Measurements from ENCODE around the gene LATS2. TPM values are rescaled to one million over a fixed set of nuclear protein-coding genes. Genes with fewer than 3 reads are reported as not detected.

LATS2 gene
- total RNA-seq, 4 donors from 2014 or later: 13.2 to 27.6 (median 21.1) TPM

- 54 to 60% methylated on average over 8 of the region's 8 CpGs for WGBS, 2 donors
- H3K4me3 ChIP-seq (ENCODE audit: low read depth, poor library complexity, severe bottlenecking): no peak overlapping the region
- intact Hi-C loops (cut with DNase I; ENCODE audit: low total_unique reads): no loop called here
- TF ChIP-seq POLR2A (IDR thresholded peaks at IDR 0.05): no peak
- no peak for TF ChIP-seq CTCF (IDR thresholded peaks at IDR 0.05)
- DNase-seq (ENCODE audit: low spot score in 2 of 2): peak in 1 of 2 donors; percentile 68
Measured at GRCh38 chr13:21034603-21035191, 26.7 kb downstream of the LATS2 start.

DNA sequence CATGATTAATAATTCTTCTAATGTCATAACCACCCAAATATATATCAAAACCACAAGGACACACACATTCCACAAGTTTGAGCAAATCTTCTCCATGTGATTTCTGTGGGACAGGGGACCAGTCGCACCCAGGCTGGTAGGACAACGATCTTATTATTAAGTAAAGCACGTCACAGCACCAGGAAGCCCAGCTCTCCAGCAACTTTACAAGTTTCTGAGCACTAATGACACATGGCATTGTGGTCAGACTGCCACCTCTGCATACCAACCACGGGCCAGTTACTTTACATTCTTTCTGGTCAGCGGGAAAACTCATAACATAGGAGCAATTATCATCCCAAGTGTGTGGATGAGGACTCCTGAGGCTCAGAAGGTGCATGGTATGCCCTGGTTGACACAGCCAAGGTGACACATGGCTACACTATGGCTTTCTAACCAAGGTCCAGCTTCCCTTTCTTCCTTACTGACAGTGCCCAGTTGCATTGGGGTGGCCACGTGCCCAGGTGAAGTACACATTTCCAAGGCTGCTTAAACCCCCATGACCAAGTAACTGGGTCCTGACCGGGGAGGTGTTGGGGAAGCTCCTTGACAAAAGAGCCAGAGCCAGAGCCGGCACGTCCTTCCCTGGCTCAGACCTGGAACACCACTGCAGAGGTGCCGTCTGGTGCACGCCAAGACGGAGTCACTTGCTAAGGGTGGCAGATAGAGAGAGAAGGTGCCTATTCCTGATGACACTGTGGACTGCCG, 27.4 kb downstream of the LATS2 start:
- intact Hi-C loops (cut with DNase I; ENCODE audit: low total_unique reads): no loop called here
- TF ChIP-seq CTCF (IDR thresholded peaks at IDR 0.05) (no peak), POLR2A (IDR thresholded peaks at IDR 0.05) (no peak)
- WGBS, 2 donors: 65 to 70% methylated on average over 13 of the region's 13 CpGs
- DNase-seq (ENCODE audit: low spot score in 2 of 2): peak; percentile 55 to 78
- no peak overlapping the region for H3K4me3 ChIP-seq (ENCODE audit: low read depth, poor library complexity, severe bottlenecking)

DNA sequence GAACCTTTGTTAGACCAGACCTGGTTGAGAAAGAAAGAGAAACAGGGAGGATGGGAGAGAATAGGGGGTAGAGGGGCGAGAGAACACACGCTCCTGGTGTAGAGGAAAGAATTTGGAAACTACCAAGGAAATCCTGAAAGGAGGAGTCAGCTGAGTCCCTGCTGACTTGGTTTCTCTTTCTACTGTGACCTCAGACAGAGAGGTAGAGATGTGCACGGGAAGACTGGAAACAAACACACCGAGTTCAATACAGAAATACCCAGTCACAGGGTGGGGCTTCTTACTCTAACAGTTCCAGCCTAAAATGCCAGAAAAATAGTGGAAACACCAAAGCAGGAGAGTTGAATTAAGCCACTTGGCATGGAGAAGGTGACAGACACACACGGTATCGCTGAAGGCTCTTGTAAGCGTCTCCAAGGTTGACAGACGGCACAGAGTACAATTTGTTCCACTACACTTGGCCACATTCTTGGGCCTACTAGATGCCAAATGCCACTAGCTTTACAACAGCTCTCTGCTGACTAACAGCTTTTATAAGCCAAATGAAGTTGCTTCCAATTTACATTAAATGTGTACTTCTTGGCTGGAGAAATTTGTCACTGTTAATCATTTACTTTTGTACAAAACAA, 28.1 kb downstream of the LATS2 start:
- intact Hi-C loops (cut with DNase I; ENCODE audit: low total_unique reads): no loop called here
- H3K4me3 ChIP-seq (ENCODE audit: low read depth, poor library complexity, severe bottlenecking): no peak overlapping the region

DNA sequence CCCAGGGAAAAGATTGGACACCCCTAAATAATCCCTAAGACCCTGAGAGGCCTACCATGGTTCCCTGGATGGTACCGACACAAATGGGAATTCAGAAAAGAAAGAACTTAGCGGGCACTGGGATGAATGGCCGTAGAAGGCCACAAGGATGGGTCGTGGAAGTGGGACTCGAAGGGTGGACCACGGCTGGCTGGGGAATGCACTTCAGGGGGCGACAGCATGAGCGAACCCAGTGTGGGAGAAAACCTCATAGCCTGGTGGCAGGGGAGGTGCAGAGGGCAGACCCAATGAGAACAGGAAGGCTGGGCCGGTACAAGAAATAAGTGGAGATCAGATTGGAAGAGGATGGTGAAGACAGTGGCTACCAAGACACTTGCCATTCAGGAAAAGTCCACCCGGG, 28.7 kb downstream of the LATS2 start:
- intact Hi-C loops (cut with DNase I; ENCODE audit: low total_unique reads): no loop called here
- no peak overlapping the region for H3K4me3 ChIP-seq (ENCODE audit: low read depth, poor library complexity, severe bottlenecking)
- peak in 1 of 2 donors; percentile 67 for DNase-seq (ENCODE audit: low spot score in 2 of 2)
- TF ChIP-seq POLR2A (IDR thresholded peaks at IDR 0.05) (no peak), CTCF (IDR thresholded peaks at IDR 0.05) (no peak)
- 93 to 94% methylated on average over 10 of the region's 10 CpGs for WGBS, 2 donors

More for the DNA sequence above, 28.1 kb downstream of the LATS2 start:
- WGBS, 2 donors: 18 to 24% methylated on average over 8 of the region's 8 CpGs
- TF ChIP-seq CTCF (IDR thresholded peaks at IDR 0.05): no peak
- TF ChIP-seq POLR2A (IDR thresholded peaks at IDR 0.05): no peak
- peak; percentile 82 to 84 for DNase-seq (ENCODE audit: low spot score in 2 of 2)

- TF ChIP-seq CTCF (IDR thresholded peaks at IDR 0.05): no peak
- TF ChIP-seq POLR2A (IDR thresholded peaks at IDR 0.05): no peak
- DNase-seq (ENCODE audit: low spot score in 2 of 2): peak in 1 of 2 donors; percentile 32
- 90% methylated on average over 8 of the region's 8 CpGs for WGBS, 2 donors
- intact Hi-C loops (cut with DNase I; ENCODE audit: low total_unique reads): no loop called here
- no peak overlapping the region for H3K4me3 ChIP-seq (ENCODE audit: low read depth, poor library complexity, severe bottlenecking)
Measured at GRCh38 chr13:21031594-21032275, 29.7 kb downstream of the LATS2 start.
